A549 (cell line): ENCODE measurements around the gene PIP4K2A. TPM values are rescaled to one million over a fixed set of nuclear protein-coding genes. Genes with fewer than 3 reads are reported as not detected.

Experiments used
- ATAC-seq, 2 experiments: fragments of 200-7000 bp in 1 of 2; fragments of >200 bp in 1 of 2; cut with Nextera tagmentation in 1 of 2; cut with Tn5 transposase in 1 of 2; 3 replicates each; pipeline versions ENCODE4 v1.8.0 to v1.9.1; 2018 to 2020; ENCODE audit warnings: mild to moderate bottlenecking in 1 of 2, moderate library complexity in 1 of 2
- CTCF ChIA-PET: fragments of 300-600 bp; sonication (Branson Sonifier 250); formaldehyde crosslinking; extraction: SDS; loops from one replicate; lab custom pipeline; 2021; ENCODE audit warnings: antibody characterized with exemption, inconsistent platforms; lab: Yijun Ruan, JAX
- POLR2A ChIA-PET: fragments of 350-600 bp; formaldehyde crosslinking; extraction: SDS; loops from one replicate; lab custom pipeline; 2021; ENCODE audit warnings: antibody characterized with exemption, inconsistent platforms; lab: Yijun Ruan, JAX
- DNase-seq, 2 experiments: peaks; one replicate each; pipeline versions ENCODE4 v3.0.0 to v3.0.0-alpha.2; 2011 to 2016; ENCODE audit warnings: low read depth in 1 of 2, low spot score in 1 of 2
- FAIRE-seq: peaks from 2 replicates; lab custom pipeline; 2011; peaks lifted over from hg19 to GRCh38; lab: Jason Lieb, UNC
- H3K27ac ChIP-seq, 2 experiments: fragments of >200 bp; sonication (Bioruptor Twin); formaldehyde crosslinking; 3 replicates each; pipeline ENCODE4 v1.5.1; 2016 to 2017
- H3K4me1 ChIP-seq: fragments of >200 bp; sonication (Bioruptor Twin); formaldehyde crosslinking; 3 replicates; pipeline ENCODE4 v1.6.1; 2016
- H3K4me2 ChIP-seq: fragments of >200 bp; sonication (Bioruptor Twin); formaldehyde crosslinking; 3 replicates; pipeline ENCODE4 v1.6.1; 2016
- H3K4me3 ChIP-seq: fragments of >200 bp; sonication (Bioruptor Twin); formaldehyde crosslinking; 3 replicates; pipeline ENCODE4 v1.5.1; 2016
- H3K9me3 ChIP-seq: fragments of >200 bp; sonication (Bioruptor Twin); formaldehyde crosslinking; 3 replicates; pipeline ENCODE4 v1.6.1; 2016
- CBX2 ChIP-seq: fragments of 200-600 bp; sonication (generic); IDR thresholded peaks from 2 replicates; pipeline ENCODE4 v1.6.1; 2016; ENCODE audit warnings: low read depth, mild to moderate bottlenecking, borderline replicate concordance
- CBX8 ChIP-seq: fragments of 200-600 bp; sonication (generic); IDR thresholded peaks from 2 replicates; pipeline ENCODE4 v1.6.1; 2016
- CEBPB ChIP-seq, 2 experiments: fragments of >200 bp in 1 of 2; sonication (Bioruptor Twin) in 1 of 2; formaldehyde crosslinking in 1 of 2; IDR thresholded peaks; 2 replicates each; pipeline ENCODE4 v1.6.1; 2012 to 2016
- CHD2 ChIP-seq: fragments of 150-350 bp; IDR thresholded peaks from 2 replicates; pipeline ENCODE4 v1.6.1; 2014; ENCODE audit warnings: low read length; ENCODE audit not compliant: partially characterized antibody
- EHMT2 ChIP-seq: fragments of 200-600 bp; sonication (generic); IDR thresholded peaks from 2 replicates; pipeline ENCODE4 v1.6.1; 2016; ENCODE audit warnings: antibody characterized with exemption, low read depth, mild to moderate bottlenecking, moderate library complexity
- EP300 ChIP-seq, 2 experiments: fragments of >200 bp; sonication (Bioruptor Twin); formaldehyde crosslinking; IDR thresholded peaks; 2 replicates in 1 of 2; 3 replicates in 1 of 2; pipeline ENCODE4 v1.6.1; 2016 to 2017
- ESRRA ChIP-seq: fragments of 150-350 bp; IDR thresholded peaks from 2 replicates; pipeline ENCODE4 v1.6.1; 2014; ENCODE audit warnings: mild to moderate bottlenecking, low read length, borderline replicate concordance
- FOSL2 ChIP-seq, 2 experiments: fragments of 450-650 bp in 1 of 2; fragments of >200 bp in 1 of 2; sonication (Bioruptor Twin) in 1 of 2; formaldehyde crosslinking; IDR thresholded peaks; 2 replicates each; pipeline versions ENCODE4 v1.5.0 to v1.6.1; 2016 to 2020; ENCODE audit warnings: mild to moderate bottlenecking in 1 of 2, moderate library complexity in 1 of 2
- FOXS1 ChIP-seq: fragments of 250-450 bp; sonication (Bioruptor Pico); IDR thresholded peaks from 2 replicates; pipeline ENCODE4 v1.5.0; 2020; ENCODE audit warnings: mild to moderate bottlenecking, moderate library complexity
- HDAC2 ChIP-seq: fragments of 200-600 bp; sonication (generic); IDR thresholded peaks from 2 replicates; pipeline ENCODE4 v1.6.1; 2016
- HEYL ChIP-seq: fragments of 250-450 bp; sonication (Bioruptor Pico); IDR thresholded peaks from 2 replicates; pipeline ENCODE4 v1.8.0; 2021; ENCODE audit warnings: mild to moderate bottlenecking, moderate library complexity
- HOXB13 ChIP-seq: fragments of 250-450 bp; sonication (Bioruptor Pico); IDR thresholded peaks from 2 replicates; pipeline ENCODE4 v1.5.0; 2020; ENCODE audit warnings: low read depth, mild to moderate bottlenecking, moderate library complexity
- HOXB5 ChIP-seq: fragments of 250-450 bp; sonication (Bioruptor Pico); IDR thresholded peaks from 2 replicates; pipeline ENCODE4 v1.5.0; 2020; ENCODE audit warnings: mild to moderate bottlenecking, moderate library complexity
- JUNB ChIP-seq: fragments of >200 bp; sonication (Bioruptor Twin); formaldehyde crosslinking; IDR thresholded peaks from 2 replicates; pipeline ENCODE4 v1.6.1; 2016
- KDM5A ChIP-seq: fragments of 200-600 bp; sonication (generic); IDR thresholded peaks from 2 replicates; pipeline ENCODE4 v1.6.1; 2016; ENCODE audit warnings: antibody characterized with exemption, mild to moderate bottlenecking
- RCOR1 ChIP-seq: fragments of 150-350 bp; IDR thresholded peaks from 2 replicates; pipeline ENCODE4 v1.6.1; 2014; ENCODE audit warnings: antibody characterized with exemption, low read length, low read depth
- SREBF2 ChIP-seq: fragments of 450-650 bp; IDR thresholded peaks from 2 replicates; pipeline ENCODE4 v1.6.1; 2014; ENCODE audit warnings: mild to moderate bottlenecking, moderate library complexity
- ZC3H11A ChIP-seq: fragments of 450-650 bp; IDR thresholded peaks from 2 replicates; pipeline ENCODE4 v1.6.1; 2014; ENCODE audit warnings: antibody characterized with exemption, mild to moderate bottlenecking
- ZSCAN20 ChIP-seq: fragments of 250-450 bp; sonication (Bioruptor Pico); IDR thresholded peaks from 2 replicates; pipeline ENCODE4 v1.8.0; 2022; ENCODE audit warnings: mild to moderate bottlenecking, moderate library complexity
- WGBS: methylation state at CpG from one replicate; pipeline ENCODE4 v1.1.6; 2017; ENCODE audit errors: missing lambda C conversion rate; 5-methylcytosine and 5-hydroxymethylcytosine counted together
- polyA plus RNA-seq, 4 experiments: library from polyadenylated mRNA; depleted of rRNA in 3 of 4; stranded (reverse); fragments of >200 nt; fragmentation: RNase III in 1 of 4; extraction: RNeasy Plus Mini Kit Qiagen cat#74134 plus additional on column Dnase treatment in 1 of 4; gene quantifications; 2 replicates in 3 of 4; 3 replicates in 1 of 4; pipeline ENCODE4 v1.2.3, GENCODE V29; 2011 to 2017
- TF ChIP-seq, protein P1 (sequence below): fragments of 250-450 bp; sonication (Bioruptor Pico); IDR thresholded peaks from 2 replicates; pipeline ENCODE4 v1.5.0; 2021; ENCODE audit warnings: mild to moderate bottlenecking, moderate library complexity, borderline replicate concordance
- TF ChIP-seq, protein P2 (sequence below): IDR thresholded peaks from 2 replicates; pipeline ENCODE4 v1.6.1; 2012
- TF ChIP-seq, protein P3 (sequence below): fragments of >200 bp; sonication (Bioruptor Twin); formaldehyde crosslinking; IDR thresholded peaks from 3 replicates; pipeline ENCODE4 v1.6.1; 2016
- TF ChIP-seq, protein P4 (sequence below): fragments of 200-600 bp; sonication (generic); IDR thresholded peaks from 2 replicates; pipeline ENCODE4 v1.6.1; 2016; ENCODE audit warnings: antibody characterized with exemption, mild to moderate bottlenecking, moderate library complexity

The PIP4K2A gene
- polyA plus RNA-seq, 2 of the 4 experiments (the other 2 are of a cell fraction): 23.1 to 24.0 TPM

DNA sequence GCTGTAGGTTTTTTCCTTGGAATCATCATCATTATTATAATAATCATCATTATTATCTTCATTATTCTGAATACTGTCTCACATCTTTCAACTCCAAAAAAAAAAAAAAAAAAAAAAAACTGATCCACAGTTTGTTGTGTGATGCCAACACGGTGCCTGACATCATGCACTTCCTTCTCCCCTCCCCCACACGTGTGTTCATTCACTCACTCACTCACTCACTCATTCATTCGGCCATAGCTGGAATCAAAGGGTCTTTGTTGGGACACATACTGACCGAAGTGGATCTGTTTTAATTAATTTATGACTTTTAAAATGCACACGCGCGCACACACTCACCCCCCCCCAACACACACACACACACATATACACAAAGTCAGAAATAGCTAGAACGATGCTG lies 177.8 kb downstream of the PIP4K2A start:
- FAIRE-seq: no peak
- CTCF ChIA-PET: interaction anchor here (2.4 kb wide), 1 partner anchor 9 kb away, joined by 7 read pairs; no protein-coding TSS in a partner anchor
- no peak for DNase-seq
- POLR2A ChIA-PET: no interaction called here
- no peak for ATAC-seq
- Histone ChIP-seq H3K4me2 (no peak overlapping the region), H3K9me3 (no peaks in the 10 kb centered on the region), H3K4me1 (0 out of 3 replicates have a peak, but pooled peaks cover 6% of the 10 kb centered on the region), H3K4me3 (no peak overlapping the region), H3K27ac (no peak overlapping the region)
- TF ChIP-seq HDAC2 (no peak), CBX2 (no peak), RCOR1 (no peak), ZC3H11A (no peak), CBX8 (no peak), HOXB5 (CRISPR knock-in tag) (no peak), HOXB13 (CRISPR knock-in tag) (no peak)
- TF ChIP-seq, protein P1, sequence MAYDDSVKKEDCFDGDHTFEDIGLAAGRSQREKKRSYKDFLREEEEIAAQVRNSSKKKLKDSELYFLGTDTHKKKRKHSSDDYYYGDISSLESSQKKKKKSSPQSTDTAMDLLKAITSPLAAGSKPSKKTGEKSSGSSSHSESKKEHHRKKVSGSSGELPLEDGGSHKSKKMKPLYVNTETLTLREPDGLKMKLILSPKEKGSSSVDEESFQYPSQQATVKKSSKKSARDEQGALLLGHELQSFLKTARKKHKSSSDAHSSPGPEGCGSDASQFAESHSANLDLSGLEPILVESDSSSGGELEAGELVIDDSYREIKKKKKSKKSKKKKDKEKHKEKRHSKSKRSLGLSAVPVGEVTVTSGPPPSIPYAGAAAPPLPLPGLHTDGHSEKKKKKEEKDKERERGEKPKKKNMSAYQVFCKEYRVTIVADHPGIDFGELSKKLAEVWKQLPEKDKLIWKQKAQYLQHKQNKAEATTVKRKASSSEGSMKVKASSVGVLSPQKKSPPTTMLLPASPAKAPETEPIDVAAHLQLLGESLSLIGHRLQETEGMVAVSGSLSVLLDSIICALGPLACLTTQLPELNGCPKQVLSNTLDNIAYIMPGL (CRISPR knock-in tag): no peak
- WGBS: 83% methylated on average over 8 of the region's 8 CpGs

DNA sequence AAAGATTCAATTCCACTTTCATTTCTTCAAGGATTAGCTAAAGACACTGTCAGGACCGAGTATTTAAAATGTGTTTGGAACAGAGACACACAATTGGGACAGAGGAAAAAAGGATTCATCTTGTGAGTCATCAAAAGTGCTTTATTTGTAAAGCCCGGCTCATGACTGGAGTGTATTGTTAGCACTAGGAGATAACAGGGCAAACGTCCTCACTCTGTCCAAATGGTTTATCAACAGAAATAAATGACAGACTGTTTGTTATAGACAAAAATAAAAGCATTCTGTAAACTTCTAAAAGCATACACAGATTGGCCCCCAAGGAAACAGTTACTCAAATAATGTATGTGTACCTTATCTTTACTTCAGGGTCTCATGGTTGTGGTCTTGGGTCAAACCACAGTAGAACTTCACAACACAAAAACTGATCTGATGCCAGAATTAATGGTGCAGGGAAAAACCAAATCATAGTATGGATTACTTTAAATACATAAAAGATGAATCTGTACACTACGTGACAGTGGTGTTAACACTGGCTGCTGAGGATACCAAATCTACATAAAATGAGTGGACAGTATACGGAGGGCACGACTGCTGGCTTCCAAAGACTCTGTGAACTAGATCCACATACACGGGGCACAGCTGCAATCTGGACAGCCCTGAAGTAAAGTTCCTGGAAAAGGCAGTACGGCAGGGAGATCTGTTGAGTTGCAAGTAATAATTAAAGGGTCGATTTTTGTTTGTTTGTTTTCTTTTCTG lies 179.4 kb downstream of the PIP4K2A start:
- no peak for FAIRE-seq
- CTCF ChIA-PET: interaction anchor here (0.8 to 2.4 kb wide), 2 partner anchors 11 to 253 kb away, joined by 3 to 7 read pairs; no protein-coding TSS in a partner anchor

More for the DNA sequence above, 179.4 kb downstream of the PIP4K2A start:
- no peak overlapping the region for H3K4me2 ChIP-seq
- H3K4me1 ChIP-seq: 0 out of 3 replicates have a peak, but pooled peaks cover 6% of the 10 kb centered on the region
- no peak for DNase-seq
- no peak for ATAC-seq
- WGBS: 65% methylated on average over 9 of the region's 9 CpGs
- TF ChIP-seq, protein P2, sequence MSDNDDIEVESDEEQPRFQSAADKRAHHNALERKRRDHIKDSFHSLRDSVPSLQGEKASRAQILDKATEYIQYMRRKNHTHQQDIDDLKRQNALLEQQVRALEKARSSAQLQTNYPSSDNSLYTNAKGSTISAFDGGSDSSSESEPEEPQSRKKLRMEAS: no peak
- no peak for TF ChIP-seq HOXB13 (CRISPR knock-in tag)
- no peak for TF ChIP-seq CHD2
- no peak for TF ChIP-seq KDM5A
- TF ChIP-seq ESRRA: no peak
- no peak for TF ChIP-seq EP300 (IDR thresholded peaks at IDR 0.05)
- TF ChIP-seq HEYL (CRISPR knock-in tag): no peak
- TF ChIP-seq, protein P3, sequence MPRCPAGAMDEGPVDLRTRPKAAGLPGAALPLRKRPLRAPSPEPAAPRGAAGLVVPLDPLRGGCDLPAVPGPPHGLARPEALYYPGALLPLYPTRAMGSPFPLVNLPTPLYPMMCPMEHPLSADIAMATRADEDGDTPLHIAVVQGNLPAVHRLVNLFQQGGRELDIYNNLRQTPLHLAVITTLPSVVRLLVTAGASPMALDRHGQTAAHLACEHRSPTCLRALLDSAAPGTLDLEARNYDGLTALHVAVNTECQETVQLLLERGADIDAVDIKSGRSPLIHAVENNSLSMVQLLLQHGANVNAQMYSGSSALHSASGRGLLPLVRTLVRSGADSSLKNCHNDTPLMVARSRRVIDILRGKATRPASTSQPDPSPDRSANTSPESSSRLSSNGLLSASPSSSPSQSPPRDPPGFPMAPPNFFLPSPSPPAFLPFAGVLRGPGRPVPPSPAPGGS: no peak
- TF ChIP-seq CEBPB (IDR thresholded peaks at IDR 0.05): no peak
- TF ChIP-seq, protein P1 (CRISPR knock-in tag): no peak
- TF ChIP-seq SREBF2: no peak
- TF ChIP-seq JUNB: no peak
- TF ChIP-seq EHMT2: no peak
- no peak for TF ChIP-seq FOXS1 (CRISPR knock-in tag)
- TF ChIP-seq, protein P4, sequence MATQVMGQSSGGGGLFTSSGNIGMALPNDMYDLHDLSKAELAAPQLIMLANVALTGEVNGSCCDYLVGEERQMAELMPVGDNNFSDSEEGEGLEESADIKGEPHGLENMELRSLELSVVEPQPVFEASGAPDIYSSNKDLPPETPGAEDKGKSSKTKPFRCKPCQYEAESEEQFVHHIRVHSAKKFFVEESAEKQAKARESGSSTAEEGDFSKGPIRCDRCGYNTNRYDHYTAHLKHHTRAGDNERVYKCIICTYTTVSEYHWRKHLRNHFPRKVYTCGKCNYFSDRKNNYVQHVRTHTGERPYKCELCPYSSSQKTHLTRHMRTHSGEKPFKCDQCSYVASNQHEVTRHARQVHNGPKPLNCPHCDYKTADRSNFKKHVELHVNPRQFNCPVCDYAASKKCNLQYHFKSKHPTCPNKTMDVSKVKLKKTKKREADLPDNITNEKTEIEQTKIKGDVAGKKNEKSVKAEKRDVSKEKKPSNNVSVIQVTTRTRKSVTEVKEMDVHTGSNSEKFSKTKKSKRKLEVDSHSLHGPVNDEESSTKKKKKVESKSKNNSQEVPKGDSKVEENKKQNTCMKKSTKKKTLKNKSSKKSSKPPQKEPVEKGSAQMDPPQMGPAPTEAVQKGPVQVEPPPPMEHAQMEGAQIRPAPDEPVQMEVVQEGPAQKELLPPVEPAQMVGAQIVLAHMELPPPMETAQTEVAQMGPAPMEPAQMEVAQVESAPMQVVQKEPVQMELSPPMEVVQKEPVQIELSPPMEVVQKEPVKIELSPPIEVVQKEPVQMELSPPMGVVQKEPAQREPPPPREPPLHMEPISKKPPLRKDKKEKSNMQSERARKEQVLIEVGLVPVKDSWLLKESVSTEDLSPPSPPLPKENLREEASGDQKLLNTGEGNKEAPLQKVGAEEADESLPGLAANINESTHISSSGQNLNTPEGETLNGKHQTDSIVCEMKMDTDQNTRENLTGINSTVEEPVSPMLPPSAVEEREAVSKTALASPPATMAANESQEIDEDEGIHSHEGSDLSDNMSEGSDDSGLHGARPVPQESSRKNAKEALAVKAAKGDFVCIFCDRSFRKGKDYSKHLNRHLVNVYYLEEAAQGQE: no peak
- TF ChIP-seq FOSL2 (IDR thresholded peaks at IDR 0.05): no peak
- no peak for TF ChIP-seq FOSL2 (CRISPR knock-in tag; IDR thresholded peaks at IDR 0.05)
- no peak for TF ChIP-seq ZSCAN20 (CRISPR knock-in tag)
- POLR2A ChIA-PET: no interaction called here
- H3K4me3 ChIP-seq: no peak overlapping the region
- H3K9me3 ChIP-seq: peaks cover 6% of the 10 kb centered on the region
- no peak overlapping the region for H3K27ac ChIP-seq
